HuH-7.5 (cell line): ENCODE measurements around the gene RASSF4.

ENCODE experiments used
- DNase-seq: peaks from one replicate; pipeline ENCODE4 v3.0.0; 2011; ENCODE audit warnings: low spot score

The RASSF4 gene

GRCh38 chr10:44963772-44964633, 4.4 kb downstream of the RASSF4 start:
- no peak for DNase-seq

- DNase-seq: no peak
Measured at GRCh38 chr10:44965104-44965503, 5.5 kb downstream of the RASSF4 start.

GRCh38 chr10:44965651-44966097, 6.1 kb downstream of the RASSF4 start:
- DNase-seq: no peak

DNA sequence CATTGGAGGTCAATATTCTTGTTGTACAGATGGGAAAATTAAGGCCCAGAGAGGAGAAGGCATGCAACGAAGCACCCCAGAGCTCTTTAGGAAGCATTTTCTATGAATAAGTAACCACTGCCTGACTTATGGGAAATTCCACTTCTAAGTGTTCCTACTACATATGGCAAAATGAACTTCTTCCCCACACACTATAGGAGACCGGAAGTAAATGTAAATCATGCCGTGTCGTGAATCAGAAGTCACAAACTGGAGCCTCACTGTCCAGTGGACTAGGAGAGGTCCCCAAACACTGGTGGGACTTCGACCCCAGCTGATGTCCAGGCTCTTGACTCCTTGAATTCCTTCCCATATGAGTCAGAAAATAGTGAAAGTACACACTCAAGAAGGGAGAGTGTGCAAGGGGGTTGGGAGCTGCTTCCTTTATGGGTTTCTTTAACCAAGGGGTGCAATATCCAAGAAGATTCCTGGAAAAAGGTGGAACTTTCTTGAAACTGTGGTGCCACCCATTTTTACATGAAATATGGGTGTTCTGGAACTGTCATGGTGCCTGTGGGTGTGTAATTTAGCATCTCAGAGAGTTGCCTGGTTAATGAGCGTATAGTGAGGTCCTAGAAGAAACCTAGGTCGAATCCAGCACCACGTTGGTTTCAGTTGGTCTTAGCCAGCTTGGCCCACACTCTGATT, 6.7 kb downstream of the RASSF4 start:
- no peak for DNase-seq

GRCh38 chr10:44966816-44967509, 7.4 kb downstream of the RASSF4 start:
- DNase-seq: no peak

- DNase-seq: no peak
Measured at GRCh38 chr10:44967616-44968015, 8.0 kb downstream of the RASSF4 start.

DNA sequence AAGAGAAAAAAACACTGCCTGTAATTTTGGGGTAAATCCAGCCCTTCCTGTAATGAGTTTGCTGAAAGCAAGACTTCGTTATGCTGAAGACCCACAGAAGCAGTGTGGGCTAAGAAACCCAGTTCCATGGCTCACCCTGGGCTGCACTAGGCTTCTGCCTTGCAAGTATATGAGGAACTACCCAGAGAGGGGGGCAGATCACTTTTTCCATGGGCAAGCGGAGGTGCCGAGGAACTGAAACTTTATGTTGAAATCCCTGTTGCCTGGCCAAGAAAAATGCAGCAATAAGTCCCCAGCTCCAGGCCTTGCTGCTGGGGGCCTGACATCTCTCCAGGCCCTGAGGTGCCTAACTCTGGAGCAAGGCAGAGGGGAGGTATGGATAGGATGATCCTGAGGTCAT, 8.5 kb downstream of the RASSF4 start:
- no peak for DNase-seq

DNA sequence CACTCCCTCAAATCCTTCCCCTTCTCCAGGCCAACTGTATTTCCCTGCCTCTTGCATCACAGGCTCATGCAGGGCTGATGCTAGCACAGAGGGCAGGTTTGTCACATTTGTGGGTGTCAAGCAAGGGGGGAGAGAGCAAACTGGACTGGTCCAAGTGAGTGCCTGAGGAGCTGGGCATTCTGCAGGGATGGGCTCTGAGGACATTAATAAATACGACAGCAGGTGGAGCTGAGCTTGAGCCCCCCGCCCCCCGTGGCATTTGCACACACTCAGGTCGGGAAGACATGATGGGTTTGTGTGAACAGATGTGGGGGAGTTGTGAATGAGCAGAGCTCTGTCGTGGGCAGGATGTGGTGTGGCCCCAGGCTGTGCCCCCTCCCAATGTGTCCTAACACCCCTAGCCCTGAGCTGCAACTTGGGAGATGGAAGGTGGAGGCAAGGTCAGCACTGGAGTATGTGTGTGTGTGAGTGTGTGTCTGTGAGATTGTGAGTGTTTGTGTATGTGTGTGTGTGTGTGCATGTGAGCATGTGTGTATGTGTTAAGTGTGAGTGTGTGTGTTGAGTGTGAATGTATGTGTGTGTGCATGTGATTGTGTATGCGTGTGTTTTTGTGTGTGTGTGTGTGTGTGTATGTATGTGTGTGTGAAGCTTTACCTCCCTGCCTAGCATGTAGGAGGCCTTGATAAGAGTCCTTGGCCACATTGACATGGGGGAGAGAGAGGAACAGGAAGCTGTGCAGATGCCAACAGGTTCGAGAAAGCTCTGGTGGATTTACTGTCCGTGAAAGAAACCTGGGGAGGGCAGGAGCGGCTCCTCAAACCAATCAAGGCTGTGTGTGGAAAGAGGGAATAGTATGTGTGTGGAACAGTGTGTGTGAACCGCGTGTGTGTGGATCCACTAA, 9.1 kb downstream of the RASSF4 start:
- no peak for DNase-seq

- DNase-seq: no peak
Measured at GRCh38 chr10:44969854-44970253, 10.3 kb downstream of the RASSF4 start.

DNA sequence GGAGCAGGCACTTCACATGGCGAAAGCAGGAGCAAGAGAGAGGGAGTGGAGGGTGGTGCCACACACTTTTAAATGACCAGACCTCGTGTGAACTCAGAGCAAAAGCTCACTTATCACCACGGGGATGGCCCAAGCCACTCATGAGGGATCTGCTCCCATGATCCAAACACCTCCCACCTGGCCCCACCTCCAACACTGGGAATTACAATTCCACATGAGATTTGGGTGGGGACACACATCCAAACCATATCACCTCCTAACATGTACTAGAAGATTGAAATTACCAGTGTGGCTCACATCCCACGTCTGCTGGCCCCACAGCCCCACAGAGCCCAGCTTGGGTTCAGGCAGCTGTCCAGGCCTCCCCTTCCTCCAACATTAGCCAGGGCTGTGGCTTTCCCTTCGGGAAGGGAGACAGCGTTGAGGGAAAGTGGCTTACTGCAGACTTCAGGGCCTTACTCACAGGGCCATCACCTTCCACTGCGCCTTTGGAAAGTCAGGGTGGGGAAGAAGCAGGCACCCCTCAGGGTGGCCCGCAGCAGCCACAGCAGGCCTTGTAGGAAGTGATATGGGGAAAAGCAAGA, 11.3 kb downstream of the RASSF4 start:
- no peak for DNase-seq

GRCh38 chr10:44971434-44971833, 11.8 kb downstream of the RASSF4 start:
- no peak for DNase-seq

DNA sequence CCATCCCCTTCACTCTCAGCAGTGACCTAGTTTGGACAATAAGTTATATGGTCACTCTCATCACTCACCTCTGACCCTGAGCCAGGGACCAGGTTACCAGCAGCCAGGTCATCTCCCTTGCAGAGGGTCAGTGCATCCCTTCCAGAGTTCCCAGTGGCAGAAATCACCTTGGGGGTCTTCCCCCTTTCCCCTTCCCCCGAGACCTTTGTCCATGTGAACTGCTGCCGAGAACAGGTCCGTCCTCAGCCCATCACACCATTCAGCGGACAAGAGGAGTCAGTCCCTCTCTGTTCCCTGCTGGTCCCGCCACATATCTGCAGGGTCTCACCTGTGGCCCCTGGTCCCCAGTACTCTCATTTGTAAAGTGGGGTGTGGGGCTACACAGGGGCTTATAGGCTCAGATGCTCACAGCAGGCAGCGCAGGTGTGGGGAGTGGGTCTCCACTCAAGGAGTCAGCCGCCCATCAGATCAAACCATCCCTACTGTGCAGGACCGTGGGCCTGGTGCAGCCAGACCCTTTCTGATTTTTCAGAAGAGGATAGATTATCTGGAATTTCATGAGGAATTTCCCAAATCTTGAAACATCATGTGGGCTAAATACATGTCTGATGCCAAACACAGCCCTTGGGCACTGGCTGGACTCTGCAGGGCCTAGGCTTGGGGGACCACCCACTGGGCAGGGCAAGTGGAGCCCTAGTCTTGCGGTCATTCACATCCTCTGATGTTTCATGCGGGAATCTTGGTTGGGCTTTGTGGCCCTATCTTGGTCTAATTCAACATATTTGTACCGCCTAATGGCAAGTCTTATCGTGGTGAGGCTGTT, 12.5 kb downstream of the RASSF4 start:
- DNase-seq: no peak

DNA sequence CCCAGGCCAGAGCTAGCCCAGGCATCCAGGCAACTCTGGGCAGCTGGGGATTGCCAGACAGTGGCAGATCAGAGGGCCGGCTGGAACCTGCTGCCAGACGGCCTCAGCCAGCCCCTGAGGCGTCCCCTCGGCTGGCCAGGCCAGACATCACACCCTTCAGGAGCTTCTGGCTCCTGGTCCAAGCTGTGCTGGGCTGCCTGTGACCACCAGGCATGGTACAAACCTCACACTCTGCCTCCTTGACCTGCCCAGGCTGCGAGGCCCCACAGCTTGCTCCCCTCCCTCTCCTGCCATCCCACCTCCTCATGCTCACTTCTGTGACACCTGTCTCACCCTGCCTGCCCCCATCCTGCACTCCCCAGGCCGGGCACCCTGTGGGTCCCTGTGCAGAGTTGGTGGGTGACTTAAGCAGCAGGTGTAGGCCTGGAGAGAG, 13.3 kb downstream of the RASSF4 start:
- DNase-seq: no peak

GRCh38 chr10:44973323-44974081, 13.9 kb downstream of the RASSF4 start:
- DNase-seq: no peak

DNA sequence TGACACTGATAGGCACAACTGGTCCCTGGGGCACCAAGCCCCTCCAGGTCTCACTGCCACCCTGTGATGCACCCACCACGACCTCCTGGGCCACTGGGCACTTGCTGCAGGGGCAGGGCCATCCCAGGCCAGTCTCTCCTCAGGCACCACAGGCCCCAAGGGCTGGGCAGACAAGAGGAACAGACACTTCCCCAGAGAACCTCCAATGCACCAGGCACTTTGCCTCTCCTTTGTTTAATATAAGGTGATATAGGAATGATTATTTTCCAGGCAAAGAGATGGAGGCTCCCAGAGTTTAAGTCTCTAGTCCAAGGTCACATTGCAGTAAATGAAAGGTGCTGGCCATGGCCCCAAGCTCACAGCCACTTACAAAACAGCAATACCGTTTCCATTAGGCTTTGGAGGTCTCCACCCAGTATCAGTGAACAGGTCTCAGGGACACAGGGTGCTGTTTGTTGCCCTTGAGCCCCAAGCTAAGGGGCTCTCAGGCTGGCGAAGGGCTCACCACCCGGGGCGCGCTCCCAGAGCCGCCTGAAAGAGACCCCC, 14.6 kb downstream of the RASSF4 start:
- no peak for DNase-seq

GRCh38 chr10:44974628-44975430, 15.2 kb downstream of the RASSF4 start:
- peak; percentile 64 for DNase-seq

DNA sequence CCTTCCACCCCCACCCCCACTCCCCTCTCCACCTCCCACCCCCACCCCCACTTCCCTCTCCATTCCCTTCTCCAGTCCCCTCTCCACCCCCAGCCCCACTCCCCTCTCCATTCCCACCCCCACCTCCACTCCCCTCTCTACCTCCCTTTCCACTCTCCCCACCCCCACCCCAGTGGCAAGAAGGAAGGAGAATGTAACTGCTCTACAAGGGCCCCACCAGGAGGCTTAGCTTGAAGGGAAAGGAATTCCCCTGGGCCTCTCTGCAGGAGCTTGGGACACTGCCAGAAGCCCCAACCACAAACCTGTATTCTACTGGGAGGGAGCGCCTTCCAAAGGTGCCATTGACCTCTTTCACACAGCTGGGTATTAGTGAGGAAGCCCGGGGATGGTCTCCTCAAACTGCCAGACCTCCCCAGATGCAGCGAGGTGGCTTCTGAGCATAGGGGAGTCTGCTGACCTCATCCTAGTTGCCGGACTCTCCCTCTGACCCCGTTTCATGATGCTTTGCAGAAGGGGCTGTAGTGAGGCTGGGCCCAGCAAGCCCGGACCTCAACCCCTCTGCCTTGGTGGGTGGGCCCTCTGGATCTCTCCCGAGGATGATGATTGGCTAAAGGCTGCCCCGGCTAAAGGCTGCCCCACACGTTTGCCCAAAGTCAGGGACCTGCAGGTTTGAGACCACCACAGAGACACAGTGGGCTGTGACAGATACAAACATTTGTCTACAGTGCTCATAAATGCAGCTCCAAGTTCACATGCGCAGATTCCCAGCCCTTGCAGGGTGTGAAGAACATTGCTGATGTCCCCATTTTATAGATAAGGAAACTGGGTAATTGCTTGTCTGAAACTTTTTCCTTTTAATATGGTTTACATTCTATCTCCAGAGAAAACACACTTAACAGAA, 16.1 kb downstream of the RASSF4 start:
- no peak for DNase-seq
